Activated naive CD8-positive, alpha-beta T cell treated with anti-CD3 and anti-CD28 coated beads, Interleukin-2, amount 50 U/mL, for 16 hours (primary cell): Measurements from ENCODE around the gene TMPRSS11E.
"Not testable (repeated sequence)": the region's sequence is repeated elsewhere in the genome, so short reads cannot be mapped to it uniquely, and the experiment has no call there.

Experiments used
- DNase-seq: peaks from one replicate; pipeline ENCODE4 v3.0.0-alpha.2; 2020; ENCODE audit warnings: low read depth, low spot score

TMPRSS11E gene

GRCh38 chr4:68461790-68462189 lies 14.5 kb downstream of the TMPRSS11E start:
- no peak for DNase-seq

DNA sequence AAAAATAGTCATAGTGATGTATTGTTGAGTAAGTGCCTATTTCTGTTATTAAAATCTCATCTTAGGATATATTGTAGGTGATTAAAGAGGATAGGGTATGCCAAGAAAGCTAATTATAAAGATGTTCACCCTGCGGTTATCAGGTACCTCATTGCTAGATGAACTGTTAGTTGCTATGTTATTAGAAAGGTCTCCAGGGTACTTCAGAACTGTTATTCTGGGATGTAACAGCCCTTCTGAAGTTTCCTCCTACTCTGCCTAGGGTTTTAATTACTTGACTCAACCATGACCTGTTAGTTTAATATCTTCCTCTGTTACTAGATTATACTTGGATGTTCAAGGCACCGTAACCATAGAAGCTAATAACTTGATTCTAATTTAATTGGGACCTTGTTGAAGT lies 15.4 kb downstream of the TMPRSS11E start:
- DNase-seq: no peak

DNA sequence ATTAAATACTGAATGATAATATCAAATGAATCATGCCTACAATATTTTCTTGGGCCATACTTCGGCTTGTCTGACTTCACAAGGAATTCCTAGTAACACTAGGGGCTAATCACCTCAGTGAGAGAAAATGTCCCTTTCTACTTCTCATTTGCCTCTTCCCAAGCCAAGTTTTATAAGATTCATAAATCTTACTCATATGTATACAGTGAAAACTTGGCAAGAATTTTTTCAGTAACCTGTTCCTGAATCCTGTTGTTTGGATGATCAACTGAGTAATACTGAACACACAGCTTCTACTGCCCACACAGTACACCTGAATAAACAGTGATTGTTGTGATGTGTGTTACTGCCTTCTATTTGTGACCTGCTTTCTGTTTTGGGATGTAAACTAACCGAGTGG lies 16.5 kb downstream of the TMPRSS11E start:
- DNase-seq: no peak

GRCh38 chr4:68465058-68465457 lies 17.8 kb downstream of the TMPRSS11E start:
- DNase-seq: no peak

DNA sequence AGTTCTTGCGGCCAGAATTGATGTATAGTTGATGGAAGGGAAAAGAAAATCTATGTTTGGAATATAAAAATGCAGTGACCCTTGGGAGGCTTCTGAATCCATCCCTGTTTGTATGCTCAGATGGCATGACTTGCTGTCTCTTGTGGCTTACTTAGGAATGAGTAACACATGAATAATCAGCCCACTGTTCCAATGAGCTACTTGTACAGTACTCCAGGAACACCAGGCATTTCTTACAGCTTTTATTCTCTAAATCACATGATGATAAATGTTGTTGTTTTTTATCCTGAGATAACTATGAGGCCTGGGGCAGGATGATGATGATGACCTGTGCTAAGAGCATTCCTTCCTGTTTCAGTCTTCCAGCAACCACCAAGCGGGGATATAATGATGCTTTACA lies 18.9 kb downstream of the TMPRSS11E start:
- no peak for DNase-seq

- no peak for DNase-seq
These were observed 19.5 kb downstream of the TMPRSS11E start for GRCh38 chr4:68466751-68467150.

- no peak for DNase-seq
These were observed 22.2 kb downstream of the TMPRSS11E start for GRCh38 chr4:68469482-68469881.

DNA sequence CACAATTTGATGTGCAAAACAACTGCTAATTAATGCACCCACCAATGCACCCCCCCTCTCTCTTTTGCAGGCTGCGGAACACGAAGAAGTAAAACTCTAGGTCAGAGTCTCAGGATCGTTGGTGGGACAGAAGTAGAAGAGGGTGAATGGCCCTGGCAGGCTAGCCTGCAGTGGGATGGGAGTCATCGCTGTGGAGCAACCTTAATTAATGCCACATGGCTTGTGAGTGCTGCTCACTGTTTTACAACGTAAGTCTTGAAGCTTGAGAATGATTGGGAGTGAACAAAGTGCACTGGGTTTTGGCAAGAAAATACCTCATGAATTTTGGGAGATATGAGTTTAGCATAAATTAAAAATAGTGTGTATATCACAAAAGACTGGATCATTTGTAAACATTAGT lies 28.9 kb downstream of the TMPRSS11E start:
- no peak for DNase-seq

- no peak for DNase-seq
These were observed 42.1 kb downstream of the TMPRSS11E start for GRCh38 chr4:68489338-68489737.

DNA sequence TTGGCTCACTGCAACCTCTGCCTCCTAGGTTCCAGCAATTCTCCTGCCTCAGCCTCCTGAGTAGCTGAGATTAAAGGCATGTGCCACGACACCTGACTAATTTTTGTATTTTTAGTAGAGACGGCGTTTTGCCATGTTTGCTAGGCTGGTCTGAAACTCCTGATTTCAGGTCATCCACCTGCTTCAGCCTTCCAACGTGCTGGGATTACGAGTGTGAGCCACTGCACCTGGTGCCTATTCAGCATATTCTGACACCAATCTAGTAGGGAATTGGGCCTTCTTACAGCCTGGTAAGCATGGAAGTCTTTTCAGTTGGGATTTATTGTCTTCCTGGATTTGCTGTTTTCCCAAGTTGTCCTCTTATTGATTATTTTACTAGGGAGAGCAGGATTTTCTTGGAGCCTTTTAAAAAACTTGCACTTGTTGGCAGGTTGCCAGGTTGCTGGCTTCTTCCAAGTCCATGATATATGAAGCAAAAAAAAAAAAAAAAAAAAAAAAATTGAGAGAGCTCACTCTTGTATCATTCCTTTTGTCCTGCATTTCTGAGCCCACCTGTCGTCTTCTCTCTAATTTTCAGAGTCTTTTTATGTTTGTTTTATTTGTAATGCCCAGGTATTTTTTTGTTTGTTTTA lies 43.7 kb downstream of the TMPRSS11E start:
- DNase-seq: no peak

GRCh38 chr4:68494688-68495087 lies 47.4 kb downstream of the TMPRSS11E start:
- no peak for DNase-seq

GRCh38 chr4:68498413-68499007 lies 51.2 kb downstream of the TMPRSS11E start:
- peak; percentile 27 for DNase-seq

DNA sequence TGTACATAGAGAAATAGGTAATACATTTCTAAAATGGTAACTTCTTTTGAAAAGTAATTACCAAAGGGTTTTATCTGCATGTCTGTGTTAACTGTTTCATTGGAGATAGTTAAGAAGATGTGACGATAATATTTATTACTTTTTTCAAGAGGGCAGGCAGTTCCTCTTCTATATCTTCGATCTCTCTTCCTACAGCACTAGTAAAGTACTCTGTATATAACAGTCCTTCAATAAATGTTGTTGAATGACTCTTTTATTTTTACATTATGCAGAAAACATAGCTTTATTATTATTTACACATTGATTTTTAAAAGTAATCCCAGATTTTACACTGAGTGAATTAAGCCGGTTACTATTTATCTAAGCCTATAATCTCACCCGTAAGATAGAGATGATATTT lies 51.8 kb downstream of the TMPRSS11E start:
- DNase-seq: no peak

DNA sequence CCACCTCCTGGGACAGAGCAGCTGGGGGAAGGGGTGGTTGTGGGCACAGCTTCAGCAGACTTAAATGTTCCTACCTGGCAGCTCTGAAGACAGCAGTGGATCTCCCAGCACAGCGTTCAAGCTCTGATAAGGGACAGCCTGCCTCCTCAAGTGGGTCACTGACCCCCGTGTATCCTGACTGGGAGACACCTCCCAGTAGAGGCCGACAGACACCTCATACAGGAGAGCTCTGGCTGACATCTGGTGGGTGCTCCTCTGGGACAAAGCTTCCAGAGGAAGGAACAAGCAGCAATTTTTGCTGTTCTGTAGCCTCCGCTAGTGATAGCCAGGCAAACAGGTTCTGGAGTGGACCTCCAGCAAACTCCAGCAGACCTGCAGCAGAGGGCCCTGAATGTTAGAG lies 56.2 kb downstream of the TMPRSS11E start:
- not testable (repeated sequence) for DNase-seq

- not testable (repeated sequence) for DNase-seq
These were observed 57.6 kb downstream of the TMPRSS11E start for GRCh38 chr4:68504836-68505235.

DNA sequence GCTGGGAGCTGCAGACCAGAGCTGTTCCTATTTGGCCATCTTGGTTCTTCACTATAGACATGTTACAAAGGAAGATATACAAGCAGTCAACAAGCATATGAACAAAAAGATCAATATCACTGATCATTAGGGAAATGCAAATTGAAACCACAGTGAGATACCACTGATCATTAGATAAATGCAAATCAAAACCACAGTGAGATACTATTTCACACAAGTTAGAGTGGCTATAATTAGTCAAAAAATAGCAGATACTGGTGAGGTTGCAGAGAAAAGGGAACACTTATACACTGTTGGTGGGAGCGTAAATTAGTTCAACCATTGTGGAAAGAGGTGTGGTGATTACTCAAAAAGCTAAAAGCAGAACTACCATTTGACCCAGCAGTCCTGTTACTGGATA lies 58.2 kb downstream of the TMPRSS11E start:
- DNase-seq: not testable (repeated sequence)

DNA sequence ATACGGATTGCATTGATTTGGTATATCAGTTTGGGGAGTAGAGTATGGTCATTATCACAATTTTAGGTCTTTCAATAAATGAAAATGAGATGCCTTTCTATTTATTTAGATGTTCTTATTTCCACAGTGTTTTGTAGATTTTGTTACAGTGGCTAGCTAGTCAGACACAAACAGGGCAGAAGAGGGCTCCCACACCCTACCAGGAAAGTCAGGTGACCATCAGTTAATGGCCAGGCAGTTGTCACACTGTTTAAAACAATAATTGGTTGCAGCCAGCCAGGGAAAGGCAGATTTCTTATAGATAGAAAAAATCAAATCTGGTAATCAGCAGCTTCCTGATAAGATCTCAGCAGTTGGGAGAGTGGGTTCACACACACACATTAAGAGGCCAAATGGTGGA lies 71.6 kb downstream of the TMPRSS11E start:
- DNase-seq: no peak

GRCh38 chr4:68520985-68521384 lies 73.7 kb downstream of the TMPRSS11E start:
- no peak for DNase-seq

DNA sequence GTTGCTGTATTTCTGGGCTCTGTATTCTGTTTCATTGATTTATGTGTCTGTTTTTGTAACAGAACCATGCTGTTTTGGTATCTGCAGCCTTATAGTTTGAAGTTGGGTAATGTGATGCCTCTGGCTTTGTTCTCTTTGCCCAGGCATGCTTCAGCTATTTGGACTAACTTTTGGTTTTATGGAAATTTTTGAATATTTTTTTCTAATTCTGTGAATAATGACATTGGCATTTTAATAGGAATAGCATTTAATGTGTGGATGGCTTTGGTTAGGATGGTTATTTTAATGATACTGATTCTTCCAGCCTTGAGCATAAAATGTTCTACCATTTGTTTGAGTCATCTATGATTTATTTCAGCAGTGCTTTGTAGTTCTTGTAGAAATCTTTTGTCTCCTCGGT lies 75.0 kb downstream of the TMPRSS11E start:
- not testable (repeated sequence) for DNase-seq

- no peak for DNase-seq
These were observed 88.7 kb downstream of the TMPRSS11E start for GRCh38 chr4:68535974-68536373.

DNA sequence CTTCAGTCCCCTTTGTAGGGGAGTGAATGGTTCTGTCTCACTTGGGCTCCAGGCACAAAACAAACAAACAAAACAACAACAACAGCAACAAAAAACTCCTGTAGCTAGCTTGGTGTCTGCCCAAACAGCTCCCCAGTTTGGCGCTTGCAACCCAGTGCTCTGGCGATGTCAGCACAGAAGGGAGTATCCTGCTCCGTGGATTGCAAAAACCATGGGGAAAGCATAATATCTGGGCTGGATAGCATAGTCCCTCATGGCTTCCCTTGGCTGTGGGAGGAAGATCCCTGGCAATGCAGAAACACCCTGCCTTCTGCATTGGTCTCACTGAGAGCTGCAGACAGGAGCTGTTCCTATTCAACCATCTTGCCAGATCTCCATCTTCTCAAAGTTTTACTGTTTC lies 89.1 kb downstream of the TMPRSS11E start:
- DNase-seq: no peak

- DNase-seq: not testable (repeated sequence)
These were observed 95.5 kb downstream of the TMPRSS11E start for GRCh38 chr4:68542742-68543141.
